Measurements from ENCODE around the gene NVL.
"Not testable (repeated sequence)": the region's sequence is repeated elsewhere in the genome, so short reads cannot be mapped to it uniquely, and the experiment has no call there.

Gene NVL

DNA sequence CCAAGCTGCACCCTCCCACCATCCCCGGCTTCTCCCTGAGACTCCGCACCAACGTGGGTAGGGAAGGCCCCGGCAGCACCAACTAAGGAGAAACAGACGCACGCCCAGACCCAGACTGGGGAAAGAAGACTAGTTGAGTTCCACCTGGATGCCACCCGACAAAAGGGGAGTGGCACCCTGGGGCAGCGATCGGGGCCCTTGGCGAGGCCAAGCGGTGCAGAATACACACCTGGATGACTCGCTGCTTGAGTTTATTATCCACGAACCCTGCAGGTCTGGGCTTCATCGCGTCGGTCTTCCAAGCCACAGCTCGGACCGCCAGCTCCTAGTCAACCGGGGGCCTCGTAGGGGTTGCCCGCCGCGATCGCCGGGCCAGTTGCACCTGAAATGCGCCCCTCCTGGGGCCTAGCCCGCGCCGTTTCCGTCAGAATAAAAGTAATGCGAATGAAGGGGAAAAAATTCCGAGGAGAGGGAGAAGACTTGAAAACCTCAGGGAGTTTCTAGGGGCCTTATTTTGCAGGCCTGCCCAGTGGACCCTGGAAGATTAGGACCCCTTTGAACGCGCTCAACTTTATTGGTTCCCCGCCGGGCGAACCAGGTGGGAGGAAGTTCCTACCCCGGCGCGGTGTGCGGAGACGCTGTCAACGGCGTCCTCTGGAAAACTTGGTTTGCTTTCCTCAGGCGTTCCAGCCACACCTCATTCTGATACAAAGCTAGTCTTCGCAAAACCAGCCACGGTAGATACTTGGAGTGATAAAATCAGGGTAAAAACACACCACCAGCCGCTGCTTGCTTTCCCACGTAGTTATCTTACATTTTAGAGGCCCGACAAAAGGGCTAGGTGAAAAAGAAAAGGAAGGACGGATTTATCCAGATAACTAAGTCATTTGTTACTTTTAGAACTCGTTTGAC, at the start of gene NVL:
TSS of gene NVL (minus strand) at position 331 of the 912 bp plus-strand sequence. CDS start at position 286, 45 bp downstream.
- peak; percentile 51 for DNase-seq (ENCODE audit: low read depth)

DNA sequence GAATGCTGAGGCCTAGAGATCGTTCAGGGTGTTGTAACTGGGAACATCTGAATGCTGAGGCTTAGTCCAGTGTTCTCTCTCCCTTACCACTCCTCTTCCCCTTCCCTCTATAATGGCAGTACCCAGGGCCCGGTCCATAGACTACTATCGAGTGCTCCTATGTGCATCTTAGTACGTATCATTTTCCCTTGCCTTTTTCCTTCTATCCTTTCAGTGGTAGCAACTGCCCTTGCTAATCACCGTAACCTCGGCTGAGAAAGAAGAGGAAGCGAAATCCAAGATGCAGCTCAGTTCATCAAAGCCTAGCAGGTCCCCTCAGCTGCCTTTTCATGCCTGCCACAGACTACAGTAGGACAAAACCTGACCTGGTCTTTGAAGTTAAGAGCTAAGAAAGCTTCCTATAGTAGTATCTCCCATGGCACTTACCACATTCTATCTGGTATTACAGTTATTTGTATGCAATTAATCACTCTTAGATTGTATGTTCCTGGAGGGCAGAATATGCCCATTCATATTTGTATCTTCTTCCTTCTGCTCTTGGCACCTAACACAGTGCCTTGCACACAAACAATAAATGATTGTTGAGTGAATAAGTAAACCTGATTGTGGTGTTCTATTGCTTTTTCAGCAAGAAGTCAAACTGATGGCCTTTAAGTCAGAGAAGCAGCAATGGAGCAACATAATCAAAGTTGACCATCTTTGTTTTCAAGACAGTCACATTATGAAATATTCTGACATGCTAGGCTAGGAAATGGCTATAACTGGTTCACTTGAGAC, 49.1 kb upstream of the NVL start:
- no peak for DNase-seq (ENCODE audit: low read depth)

DNA sequence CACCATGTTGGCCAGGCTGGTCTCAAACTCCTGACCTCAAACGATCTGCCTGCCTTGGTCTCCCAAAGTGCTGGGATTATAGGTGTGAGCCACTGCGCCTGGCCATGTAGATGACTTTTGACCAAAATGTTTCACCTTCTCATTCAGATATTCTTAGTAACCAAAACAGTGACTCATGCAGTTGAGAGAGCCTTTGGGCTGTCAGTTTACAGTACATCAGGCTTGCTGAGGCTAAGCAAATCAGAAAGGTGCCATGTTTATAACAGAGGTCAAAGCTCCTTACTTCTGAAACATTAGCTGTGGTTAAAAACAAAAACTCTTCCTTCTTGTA, 47.7 kb upstream of the NVL start:
- no peak for DNase-seq (ENCODE audit: low read depth)

DNA sequence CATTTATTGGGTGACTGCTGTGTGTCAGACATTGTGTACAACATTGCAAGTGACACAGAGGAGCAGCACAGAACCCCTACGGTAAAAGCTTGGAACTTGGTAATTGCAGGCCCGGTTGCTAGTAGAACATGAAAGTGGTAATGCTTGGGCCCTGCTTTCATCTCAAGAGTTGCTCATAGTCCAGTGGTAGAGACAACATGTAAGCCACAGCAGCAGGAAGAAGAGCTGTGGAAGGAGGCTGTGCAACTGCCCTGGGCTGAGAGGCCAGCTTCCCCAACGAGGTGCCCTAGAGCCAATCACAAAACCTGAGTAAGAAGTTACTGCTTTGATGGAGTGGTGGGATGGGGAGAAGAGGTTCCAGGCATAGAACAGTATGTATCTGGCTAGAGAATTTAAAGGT, 45.1 kb upstream of the NVL start:
- no peak for DNase-seq (ENCODE audit: low read depth)

DNA sequence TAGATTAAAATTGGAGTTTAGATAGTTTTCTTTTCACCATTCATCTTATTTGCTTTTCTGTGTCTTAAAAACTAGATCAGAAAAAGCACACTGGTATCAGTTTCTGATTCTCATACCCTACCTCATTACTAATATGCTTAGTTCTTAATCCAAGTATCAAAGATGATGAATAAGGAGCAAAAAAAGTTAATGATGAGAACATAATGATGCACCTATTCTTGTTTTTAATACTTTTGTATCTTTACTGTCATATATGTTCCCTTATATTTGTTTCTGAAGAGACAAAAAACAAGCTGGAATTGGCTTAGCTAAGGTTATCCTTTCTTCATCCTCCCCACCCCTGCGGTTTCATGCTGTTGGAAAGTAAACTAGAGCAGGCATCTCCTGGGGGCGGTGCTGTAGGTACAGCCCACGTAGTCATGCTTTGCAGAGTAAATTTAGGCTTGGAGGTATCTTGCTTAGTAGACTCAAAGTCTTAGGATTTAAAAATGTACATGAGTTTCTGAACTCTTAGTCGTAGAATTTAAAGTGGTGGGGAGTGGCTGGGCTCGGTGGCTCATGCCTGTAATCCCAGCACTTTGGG, 43.1 kb upstream of the NVL start:
- DNase-seq (ENCODE audit: low read depth): no peak

DNA sequence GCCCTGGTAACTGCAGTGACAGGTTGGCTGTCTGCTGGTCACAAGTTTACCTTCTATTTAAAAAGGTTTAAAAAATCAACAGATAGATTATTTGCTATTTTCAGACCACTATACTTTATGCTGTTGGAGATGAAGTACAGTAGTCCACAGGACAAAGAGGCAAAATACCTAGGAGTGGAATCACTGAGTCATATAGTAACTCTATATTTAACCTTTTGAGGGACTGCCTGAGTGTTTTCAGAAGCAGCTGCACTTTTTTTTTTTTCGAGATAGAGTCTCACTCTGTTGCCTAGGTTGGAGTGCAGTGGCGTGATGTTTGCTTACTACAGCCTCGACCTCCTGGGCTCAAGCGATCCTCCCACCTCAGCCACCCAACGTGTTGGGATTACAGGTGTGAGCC, 38.4 kb upstream of the NVL start:
- no peak for DNase-seq (ENCODE audit: low read depth)

DNA sequence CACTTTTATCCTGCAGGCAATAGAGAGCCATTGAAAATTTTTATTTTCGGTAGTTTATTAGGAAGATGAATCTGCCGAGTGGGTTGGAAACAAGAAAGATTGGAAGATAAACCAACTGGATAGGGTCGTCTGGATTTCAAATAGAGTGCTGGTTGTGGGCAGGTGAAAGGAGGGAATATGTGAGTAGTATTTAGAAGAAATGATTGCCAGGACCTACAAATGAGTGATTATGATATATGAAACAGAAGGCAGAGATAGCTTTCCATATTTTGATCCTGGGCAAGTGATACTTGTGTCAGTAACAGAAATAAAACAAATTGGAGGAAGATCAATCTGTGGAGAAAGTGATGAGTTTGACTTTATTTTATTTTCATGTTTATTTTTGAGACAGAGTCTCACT, 29.2 kb upstream of the NVL start:
- no peak for DNase-seq (ENCODE audit: low read depth)

DNA sequence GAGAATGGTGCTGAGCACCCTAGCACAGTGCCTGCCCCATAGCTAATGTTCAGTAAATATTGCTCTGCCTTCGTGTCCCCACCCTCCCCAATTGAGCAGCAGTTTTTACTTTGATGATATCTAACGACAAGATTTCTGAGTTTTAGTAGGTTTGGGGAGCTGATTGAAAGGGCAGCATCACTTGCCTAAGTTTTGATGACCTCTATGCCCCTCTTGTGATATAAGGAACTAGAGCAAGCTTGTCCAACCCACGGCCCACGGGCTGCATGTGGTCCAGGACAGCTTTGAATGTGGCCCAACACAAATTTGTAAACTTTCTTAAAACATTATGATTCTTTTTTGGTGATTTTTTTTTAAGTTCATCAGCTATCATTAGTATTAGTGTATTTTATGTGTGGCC, 28.3 kb upstream of the NVL start:
- no peak for DNase-seq (ENCODE audit: low read depth)

DNA sequence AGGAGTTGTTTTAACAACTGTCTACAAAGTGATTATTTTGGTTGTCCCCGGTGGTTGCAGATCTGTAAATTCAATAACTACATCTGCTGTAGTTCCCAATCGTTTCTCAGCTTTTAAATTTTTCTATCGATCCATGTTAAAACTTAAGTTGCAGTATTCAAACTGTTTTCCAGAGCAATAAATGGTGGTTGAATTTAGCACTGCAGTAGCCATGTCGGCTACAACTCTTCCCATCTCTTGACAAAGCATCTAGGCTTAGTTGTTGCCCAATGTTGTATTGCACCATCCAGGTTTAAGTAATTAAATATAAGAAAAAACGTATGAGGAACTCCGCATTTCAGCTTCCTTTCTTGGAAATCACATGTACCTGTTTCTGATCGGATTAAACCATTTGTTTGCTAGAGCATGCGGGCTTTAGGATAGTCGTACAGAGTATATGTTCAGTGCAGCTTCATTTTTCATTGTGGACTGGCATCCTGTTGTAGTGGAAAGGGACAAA, 27.7 kb upstream of the NVL start:
- DNase-seq (ENCODE audit: low read depth): no peak

DNA sequence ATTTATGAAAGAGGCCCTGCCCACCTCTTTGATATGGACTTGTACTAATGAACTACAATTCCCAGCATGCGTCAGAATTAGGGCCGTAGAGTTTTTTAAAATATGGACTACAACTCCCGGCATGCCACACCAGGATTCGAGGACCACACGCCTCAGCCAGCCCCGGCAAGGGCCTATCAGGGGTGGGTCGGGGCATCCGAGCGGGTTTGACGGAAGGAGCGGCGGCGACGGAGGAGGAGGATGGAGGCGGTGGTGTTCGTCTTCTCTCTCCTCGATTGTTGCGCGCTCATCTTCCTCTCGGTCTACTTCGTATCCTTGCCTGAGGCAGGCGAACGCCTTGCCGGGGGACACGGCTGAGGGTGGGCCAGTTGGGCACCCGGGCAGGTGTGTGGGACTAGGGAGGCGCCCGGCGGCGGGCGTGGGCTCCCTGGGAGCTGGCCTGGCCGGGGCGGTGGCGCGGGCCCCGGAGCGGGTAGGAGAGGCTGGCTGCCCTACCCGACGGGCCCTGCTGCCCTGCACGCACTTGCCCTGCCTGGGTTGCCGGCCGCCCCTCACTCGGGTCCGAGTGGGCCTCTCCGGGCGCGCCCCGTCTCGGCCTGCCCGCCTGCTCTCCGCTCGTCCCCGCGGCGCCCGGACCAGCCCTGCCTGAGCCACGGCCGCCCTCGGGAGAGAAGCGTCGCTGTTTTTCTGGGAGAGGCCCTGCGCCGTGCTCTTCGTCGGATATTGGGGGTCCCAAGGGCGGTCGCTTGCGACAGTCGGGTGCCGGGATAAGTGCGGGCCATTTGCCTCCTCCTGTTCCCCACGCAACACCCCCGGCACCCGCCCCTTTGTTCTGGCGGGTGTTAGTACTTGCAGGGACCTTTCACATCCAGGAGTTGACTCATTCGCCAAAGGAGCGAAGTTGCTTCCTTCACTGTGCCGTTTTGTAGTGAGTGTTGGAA, 27.0 kb upstream of the NVL start, which contains the start of gene CNIH4:
TSS of gene CNIH4 (plus strand) at position 195 of the 941 bp plus-strand sequence. CDS start at position 241, 46 bp downstream.
- DNase-seq (ENCODE audit: low read depth): peak; percentile 74

DNA sequence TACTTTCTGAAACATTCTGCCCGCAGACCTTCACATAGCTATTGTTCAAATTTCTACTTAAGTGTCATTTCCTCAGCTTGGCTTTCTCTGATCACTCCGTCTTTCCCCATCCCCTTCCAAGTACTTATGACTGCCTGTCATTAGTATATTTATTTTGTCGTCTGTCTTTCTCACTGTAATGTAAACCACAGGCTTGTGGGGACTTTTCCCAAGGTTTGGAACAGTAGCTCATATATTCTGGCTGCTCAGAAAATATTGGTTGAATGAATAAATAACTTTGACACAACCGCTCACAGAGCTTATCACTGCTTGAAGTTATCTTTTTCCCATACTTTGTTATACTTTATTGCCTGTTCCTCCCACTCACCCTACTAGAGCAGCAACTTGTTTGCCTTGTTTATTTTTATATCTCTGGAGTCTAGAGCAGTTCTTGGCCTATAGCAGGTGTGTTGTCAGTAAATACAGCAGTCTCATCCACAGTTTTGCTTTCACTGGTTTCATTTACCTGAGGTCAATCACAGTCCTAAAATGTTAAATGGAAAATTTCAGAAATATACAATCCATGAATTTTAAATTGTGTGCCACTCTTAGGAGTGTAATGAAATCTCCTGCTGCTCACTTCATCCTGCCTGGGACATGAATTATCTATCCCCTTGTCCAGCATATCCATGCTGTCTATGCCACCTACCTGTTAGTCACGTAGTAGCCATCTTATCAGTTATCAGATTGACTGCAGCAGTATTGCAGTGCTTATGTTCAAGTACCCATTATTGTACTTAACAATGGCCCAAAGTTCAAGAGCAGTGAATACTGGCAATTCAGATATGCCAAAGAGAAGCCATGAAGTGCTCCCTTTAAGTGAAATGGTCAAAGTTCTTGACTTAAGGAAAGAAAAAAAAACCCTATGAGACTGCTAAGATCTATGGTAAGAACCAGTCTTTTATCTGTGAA, 24.3 kb upstream of the NVL start:
- DNase-seq (ENCODE audit: low read depth): no peak

DNA sequence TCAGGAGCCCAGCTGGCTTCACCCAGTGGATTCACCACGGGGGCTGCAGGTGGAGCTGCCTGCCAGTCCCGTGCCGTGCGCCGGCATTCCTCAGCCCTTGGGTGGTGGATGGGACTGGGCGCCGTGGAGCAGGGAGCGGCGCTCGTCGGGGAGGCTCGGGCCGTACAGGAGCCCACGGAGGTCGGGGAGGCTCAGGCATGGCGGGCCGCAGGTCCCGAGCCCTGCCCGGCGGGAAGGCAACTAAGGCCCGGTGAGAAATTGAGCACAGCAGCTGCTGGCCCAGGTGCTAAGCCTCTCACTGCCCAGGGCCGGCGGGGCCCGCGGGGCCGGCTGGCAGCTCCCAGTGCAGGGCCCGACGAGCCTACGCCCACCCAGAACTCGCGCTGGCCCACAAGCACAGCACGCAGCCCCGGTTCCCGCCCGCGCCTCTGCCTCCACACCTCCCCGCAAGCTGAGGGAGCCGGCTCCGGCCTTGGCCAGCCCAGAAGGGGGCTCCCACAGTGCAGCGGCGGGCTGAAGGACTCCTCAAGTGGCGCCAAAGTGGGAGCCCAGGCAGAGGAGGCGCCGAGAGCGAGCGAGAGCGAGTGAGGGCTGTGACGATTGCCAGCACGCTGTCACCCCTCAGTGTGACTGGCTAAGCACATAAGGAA, 22.6 kb upstream of the NVL start:
- DNase-seq (ENCODE audit: low read depth): not testable (repeated sequence)

DNA sequence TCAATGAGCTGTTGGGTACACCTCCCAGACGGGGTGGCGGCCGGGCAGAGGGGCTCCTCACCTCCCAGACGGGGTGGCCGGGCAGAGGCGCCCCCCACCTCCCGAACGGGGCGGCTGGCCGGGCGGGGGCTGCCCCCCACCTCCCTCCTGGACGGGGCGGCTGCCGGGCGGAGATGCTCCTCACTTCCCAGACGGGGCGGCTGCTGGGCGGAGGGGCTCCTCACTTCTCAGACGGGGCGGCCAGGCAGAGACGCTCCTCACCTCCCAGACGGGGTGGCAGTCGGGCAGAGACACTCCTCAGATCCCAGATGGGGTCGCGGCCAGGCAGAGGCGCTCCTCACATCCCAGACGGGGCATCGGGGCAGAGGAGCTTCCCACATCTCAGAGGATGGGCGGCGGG, 19.7 kb upstream of the NVL start:
- not testable (repeated sequence) for DNase-seq (ENCODE audit: low read depth)

DNA sequence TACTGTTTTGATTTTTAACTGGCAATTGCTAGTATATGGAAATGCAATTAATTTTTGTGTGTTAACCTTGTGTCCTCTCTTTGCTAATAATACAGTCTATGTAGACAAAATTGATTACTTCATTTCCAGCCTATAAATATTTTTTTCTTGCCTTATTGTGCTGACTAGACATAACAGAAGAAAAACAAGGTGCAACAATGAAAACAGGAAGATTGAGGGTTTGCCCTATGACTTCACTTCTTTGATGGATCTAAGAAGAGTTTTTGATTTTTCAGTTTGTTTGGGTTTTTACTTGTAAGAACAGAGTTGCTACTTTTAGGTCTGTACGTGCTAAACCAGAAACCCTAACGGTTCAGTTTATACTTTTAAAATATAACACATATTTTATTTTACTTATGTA, 18.2 kb upstream of the NVL start:
- DNase-seq (ENCODE audit: low read depth): no peak

DNA sequence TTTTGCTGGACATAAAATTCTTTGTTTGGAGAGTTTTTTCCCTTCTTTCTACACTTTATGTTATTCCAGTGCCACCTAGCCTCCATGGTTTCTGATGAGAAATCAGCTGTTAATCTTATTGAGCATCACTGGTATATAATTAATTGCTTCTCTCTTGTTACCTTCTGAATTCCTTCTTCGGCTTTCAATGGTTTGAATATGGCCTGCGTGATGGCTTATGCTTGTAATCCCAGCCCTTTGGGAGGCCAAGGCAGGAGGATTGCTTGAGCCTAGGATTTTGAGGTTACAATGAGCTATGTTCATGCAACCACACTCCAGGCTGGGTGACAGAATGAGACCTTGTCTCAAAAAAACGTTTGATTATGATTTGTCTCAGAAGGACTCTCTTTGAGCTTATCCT, 13.7 kb upstream of the NVL start:
- no peak for DNase-seq (ENCODE audit: low read depth)

DNA sequence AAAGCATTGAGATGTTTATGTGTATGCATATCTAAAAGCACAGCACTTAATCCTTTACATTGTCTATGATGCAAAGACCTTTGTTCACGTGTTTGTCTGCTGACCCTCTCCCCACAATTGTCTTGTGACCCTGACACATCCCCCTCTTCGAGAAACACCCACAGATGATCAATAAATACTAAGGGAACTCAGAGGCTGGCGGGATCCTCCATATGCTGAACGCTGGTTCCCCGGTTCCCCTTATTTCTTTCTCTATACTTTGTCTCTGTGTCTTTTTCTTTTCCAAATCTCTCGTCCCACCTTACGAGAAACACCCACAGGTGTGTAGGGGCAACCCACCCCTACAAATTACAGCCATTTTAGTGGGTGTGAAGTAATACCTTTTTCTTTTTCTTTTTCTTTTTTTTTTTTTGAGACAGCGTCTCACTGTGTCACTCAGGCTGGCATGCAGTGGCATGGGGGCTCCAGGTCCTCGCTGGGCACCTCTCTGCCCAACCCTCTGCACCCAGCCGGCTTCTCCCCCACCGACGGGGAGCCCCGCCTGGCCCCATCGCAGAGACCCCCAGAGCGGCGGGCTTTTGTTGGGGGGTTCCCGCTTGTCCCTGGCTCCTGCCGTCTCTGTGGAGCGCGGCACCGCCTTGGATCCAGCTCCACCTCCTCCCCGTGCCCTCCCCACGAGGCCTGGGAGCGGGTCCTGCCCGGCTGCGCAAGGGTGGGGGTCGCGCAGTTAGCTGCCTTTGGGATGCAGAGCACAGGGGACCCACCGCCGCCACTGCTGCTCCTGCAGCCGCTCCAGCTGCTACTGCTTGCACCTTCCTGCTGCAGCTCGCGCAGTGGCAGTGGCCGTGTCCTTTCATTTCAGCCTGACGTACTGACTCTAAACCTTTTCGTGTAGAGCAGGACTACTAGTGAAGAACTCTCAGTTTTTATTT, 10.7 kb upstream of the NVL start:
- not testable (repeated sequence) for DNase-seq (ENCODE audit: low read depth)

DNA sequence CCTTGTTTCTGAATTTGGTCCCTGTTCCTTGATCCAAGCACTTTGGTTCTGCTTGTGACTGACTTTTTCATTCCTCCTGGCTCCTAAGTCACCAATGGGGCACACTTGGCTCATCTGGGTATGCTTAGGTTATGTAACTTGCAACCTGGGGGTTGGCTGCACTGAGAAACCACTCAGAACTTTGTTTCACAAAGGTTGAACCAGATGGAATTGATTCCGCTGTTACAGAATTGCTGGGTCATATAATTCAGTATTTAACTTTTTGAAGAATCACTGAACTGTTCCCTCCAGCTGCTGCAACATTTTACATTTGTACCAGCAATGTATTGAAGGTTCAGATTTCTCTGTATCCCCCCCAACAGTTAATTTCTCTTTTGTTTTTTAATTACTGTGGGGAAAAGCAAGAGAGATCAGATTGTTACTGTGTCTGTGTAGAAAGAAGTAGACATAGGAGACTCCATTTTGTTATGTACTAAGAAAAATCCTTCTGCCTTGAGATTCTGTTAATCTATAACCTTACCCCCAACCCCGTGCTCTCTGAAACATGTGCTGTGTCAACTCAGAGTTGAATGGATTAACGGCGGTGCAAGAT, 9.6 kb upstream of the NVL start:
- DNase-seq (ENCODE audit: low read depth): no peak

DNA sequence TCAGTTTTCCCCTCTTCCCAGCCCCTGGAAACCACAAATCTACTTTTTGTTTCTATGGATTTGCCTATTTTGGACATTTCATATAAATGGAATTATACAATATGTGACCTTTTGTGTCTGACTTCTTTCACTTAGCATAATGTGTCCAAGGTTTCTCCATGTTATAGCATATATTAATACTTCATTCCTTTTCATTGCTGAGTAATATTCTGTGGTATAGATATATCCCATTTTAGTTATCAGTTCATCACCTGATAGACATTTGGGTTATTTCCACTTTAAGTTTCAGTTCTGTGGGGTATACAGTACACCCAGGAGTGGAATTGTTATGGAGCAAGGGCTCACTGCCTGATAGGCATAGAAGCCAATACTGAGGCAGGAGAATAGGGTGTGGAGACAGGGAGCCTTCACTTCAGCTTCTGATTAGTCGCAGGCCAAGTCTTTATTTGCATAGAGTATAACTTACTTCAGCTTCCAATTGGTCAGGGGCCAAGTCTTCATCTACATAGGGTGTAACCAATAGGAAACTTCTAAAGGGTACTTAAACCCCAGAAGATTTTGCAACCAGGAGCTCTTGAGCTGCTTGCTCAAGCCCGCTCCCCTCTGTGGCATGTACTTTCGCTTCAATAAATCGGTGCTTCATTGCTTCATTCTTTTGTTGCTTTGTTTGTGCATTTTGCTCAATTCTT, 8.3 kb upstream of the NVL start:
- DNase-seq (ENCODE audit: low read depth): no peak

Data from stimulated activated CD8-positive, alpha-beta memory T cell treated with anti-CD3 and anti-CD28 coated beads, Interleukin-15, amount 100 ng/mL, for 1 hour (primary cell).